NCI-H510A treated with DMSO at 0.1 percent for 48 hours (cell line): ENCODE measurements around the gene ARSB.
"Not testable (repeated sequence)": the region's sequence is repeated elsewhere in the genome, so short reads cannot be mapped to it uniquely, and the experiment has no call there.

Experiments used
- DNase-seq: peaks from one replicate; lab custom pipeline; 2025; lab: John Stamatoyannopoulos, UW

ARSB gene

GRCh38 chr5:78751872-78752271, 233.2 kb downstream of the ARSB start:
- DNase-seq, result no peak

- no peak for DNase-seq
Observed at GRCh38 chr5:78750281-78750680, 234.8 kb downstream of the ARSB start.

- DNase-seq, result no peak
Observed at GRCh38 chr5:78747705-78748359, 237.3 kb downstream of the ARSB start.

GRCh38 chr5:78747055-78747454, 238.1 kb downstream of the ARSB start:
- DNase-seq, result no peak

- DNase-seq, result no peak
Observed at GRCh38 chr5:78746021-78746770, 238.9 kb downstream of the ARSB start.

GRCh38 chr5:78744951-78745534, 240.1 kb downstream of the ARSB start:
- no peak for DNase-seq

GRCh38 chr5:78741019-78741418, 244.1 kb downstream of the ARSB start:
- DNase-seq, result no peak

GRCh38 chr5:78738693-78739300, 246.3 kb downstream of the ARSB start:
- no peak for DNase-seq

- no peak for DNase-seq
Observed at GRCh38 chr5:78738104-78738503, 247.0 kb downstream of the ARSB start.

- DNase-seq, result no peak
Observed at GRCh38 chr5:78735834-78736463, 249.2 kb downstream of the ARSB start.

- DNase-seq, result no peak
Observed at GRCh38 chr5:78734950-78735349, 250.2 kb downstream of the ARSB start.

- no peak for DNase-seq
Observed at GRCh38 chr5:78734094-78734845, 250.8 kb downstream of the ARSB start.

- not testable (repeated sequence) for DNase-seq
Observed at GRCh38 chr5:78732721-78733120, 252.4 kb downstream of the ARSB start.

- DNase-seq, result no peak
Observed at GRCh38 chr5:78731884-78732283, 253.2 kb downstream of the ARSB start.

- no peak for DNase-seq
Observed at GRCh38 chr5:78730300-78731094, 254.6 kb downstream of the ARSB start.

GRCh38 chr5:78727786-78728761, 257.0 kb downstream of the ARSB start:
- DNase-seq, result no peak
